HG02623 (cell line): ENCODE measurements around the gene EGFL7.

Source experiments
- ATAC-seq: cut with Tn5 transposase; IDR thresholded peaks from one replicate; pipeline ENCODE4 v1.9.1; 2021; ENCODE audit warnings: moderate library complexity; ENCODE audit not compliant: unreplicated experiment

Gene EGFL7

DNA sequence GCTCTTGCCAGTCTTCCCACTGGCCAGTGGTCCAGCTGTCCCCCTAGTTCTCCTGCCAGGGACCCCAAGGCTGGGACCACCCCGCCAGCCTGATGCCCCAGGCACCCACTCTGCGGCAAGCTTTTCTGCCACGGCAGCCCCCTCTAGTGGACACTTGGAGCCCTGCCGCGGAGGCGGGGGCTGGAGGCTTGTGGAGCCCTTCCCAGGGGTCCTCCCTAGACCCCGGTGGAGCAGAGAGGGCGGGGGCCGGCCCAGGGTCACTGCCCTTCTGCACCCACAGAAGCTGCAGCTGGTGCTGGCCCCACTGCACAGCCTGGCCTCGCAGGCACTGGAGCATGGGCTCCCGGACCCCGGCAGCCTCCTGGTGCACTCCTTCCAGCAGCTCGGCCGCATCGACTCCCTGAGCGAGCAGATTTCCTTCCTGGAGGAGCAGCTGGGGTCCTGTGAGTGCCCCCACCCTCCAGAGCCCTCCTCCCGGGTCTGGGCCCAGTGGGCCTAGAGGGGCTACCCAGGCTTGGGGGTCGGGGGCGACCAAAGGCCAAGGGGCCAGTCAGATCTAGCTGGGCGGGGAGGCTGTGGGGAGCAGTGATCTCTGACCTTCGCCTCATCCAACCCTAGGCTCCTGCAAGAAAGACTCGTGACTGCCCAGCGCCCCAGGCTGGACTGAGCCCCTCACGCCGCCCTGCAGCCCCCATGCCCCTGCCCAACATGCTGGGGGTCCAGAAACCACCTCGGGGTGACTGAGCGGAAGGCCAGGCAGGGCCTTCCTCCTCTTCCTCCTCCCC, 9.1 kb downstream of the EGFL7 start:
- no peak for ATAC-seq

DNA sequence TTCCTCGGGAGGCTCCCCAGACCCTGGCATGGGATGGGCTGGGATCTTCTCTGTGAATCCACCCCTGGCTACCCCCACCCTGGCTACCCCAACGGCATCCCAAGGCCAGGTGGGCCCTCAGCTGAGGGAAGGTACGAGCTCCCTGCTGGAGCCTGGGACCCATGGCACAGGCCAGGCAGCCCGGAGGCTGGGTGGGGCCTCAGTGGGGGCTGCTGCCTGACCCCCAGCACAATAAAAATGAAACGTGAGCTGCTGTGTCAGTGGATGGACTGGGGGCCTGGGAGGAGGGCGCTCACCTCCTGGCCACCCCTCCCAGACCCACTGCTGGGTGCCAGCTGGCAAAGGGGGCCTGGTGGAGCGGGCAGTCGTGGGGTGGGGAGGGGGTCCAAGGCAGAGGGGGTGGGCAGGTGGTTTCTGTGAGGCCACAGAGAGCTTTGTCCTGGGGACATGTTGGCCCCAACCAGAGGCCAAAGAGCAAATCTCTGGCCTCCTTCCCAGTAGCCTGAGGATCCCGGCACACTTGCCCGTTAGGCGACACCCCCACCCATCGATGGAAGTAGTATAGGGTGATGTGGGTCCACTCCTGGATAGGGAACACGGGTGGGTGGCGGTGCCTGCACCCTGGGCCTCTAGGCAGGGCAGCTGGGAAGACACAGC, 9.8 kb downstream of the EGFL7 start:
- ATAC-seq, result no peak

DNA sequence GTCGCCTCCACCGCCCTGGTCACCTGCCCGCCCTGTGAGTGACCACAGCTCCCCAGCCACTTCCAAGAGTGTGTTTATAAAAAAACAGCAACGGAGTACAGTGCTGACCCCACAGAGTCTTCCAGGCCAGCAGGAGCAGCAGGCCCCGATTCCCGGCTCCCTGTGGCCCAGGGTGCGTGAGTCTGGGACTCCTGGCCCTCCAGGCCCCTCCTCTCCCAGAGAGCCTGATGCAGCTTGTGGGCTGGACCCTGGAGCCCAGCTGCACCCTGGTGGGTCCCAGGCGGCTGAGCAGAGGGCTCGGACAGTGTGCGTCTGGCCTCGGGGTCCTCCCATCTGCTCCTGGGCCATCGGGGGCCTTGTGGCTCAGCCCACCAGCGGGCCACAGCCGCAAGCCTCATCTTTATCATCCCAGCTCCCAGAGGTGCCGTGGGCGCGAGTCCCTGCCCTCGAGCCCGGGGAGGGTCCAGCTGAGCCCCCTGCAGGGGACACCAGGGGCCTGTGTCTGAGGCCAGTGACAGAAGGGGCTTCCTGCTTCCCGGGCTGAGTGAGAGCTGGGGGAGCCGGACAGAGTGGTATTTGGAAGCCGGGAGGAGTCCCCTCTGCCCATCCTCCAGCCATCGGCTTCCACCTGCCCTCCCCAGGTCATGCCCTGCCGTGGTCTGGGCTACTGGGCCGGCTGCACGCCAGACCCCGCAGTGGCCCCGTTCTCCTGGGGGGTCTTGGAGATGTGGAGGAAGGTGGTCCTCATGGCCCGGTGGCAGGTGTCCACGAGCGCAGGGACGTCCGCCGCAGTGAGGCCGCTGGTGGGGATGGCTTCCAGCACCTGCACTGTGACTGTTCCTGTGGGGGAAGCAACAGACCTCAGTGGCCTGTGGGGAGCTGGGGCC, 10.6 kb downstream of the EGFL7 start:
- ATAC-seq, result no peak

DNA sequence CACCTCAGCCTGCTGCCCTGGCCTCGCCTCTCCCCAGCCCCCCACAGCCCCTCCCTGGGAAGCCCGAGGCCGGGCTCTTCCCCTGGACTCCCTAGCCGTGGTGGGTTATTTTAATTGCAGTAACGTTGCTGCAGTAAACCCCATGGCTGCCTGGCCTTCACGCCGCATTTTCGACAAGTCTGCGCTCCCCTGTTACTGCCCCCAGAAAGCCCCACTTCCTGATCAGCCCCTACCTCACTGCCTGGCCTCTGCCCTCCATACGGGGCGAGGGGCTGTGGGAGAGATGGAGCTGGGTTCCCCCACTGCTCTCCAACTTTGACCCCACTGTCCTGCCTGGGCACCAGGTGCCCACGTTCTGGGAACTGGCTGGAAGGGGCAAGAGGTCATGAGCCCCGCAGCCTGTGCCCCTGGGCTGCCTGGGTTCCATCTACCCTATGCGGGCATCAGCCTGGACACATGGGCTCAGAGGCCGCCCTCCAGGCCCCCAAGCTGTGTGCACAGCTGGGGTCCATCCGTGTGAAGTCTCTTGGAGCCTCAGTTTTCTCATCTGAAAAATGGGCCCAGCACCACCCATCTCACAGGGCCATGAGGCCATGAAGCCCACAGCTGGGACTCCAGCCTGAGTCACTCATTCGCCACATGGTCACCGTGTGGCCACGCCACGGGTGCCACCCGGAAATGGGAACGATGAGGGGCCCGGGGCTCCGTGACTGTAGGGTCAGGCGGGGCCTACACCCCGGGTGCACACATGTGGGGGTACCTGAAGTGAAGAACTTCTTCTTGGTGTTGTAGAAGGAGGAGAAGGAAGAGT, 11.5 kb downstream of the EGFL7 start:
- no peak for ATAC-seq

DNA sequence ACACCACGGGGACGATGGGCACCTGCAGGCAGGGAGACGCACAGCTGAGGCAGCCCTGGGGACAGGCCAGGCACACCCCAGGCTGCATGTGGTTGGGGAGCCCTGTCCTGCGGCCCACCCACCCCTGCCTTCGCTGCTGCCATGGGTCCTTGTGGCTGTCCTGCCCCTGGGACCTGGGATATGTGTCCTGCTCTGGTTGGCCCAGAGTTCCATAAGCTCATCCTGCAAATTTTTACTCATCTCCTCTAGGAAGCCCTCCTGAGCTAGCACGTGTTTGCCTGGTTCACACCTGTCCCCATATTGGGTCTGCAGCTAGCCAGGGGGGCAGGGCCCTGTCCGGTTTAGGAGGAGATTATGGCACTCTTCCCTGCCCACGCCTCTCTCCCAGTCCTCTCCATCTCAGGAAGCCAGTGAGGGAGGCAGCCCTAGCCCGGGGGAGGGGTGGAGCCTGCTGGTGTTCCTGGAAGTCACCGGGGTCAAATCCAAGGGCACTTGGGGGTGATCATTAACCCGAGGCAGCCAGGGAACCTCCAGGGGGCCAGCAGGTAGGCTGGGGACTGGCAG, 12.2 kb downstream of the EGFL7 start:
- ATAC-seq, result no peak

DNA sequence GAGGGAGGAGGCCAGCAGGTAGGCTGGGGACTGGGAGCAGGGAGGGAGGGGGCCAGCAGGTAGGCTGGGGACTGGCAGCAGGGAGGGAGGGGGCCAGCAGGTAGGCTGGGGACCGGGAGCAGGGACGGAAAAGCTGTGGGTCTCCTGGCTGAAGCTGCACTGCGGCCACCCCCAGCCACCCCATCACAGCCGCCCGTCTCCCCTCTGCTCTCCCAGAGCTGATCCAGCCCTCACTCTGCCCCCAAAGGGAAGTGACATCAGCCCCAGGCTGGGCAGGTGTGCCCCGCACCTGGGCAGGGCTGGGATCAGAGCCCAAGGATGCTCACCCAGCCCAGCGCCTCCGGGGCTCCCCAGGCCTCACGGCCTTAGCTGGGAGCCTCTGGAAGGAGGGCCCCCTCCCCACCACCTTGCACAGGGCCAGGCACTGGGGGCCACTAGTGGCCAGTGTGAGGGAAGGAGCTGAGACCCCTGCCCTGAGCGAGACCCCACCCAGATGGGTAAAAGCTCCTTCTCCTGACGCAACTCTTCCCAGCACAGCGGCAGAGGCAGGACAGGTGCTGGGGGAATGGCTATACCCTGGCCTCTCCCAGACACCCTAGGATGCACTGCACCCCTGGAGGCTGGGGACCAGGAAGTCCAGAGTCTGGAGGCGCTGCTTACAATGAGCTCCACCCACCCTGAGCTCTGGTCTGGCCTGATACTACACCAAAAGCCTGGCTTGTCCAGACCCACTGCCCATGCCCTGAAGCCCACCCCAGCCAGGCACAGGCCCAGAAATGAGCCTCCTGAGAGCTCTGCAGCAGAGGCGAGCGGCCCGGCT, 13.0 kb downstream of the EGFL7 start:
- no peak for ATAC-seq

DNA sequence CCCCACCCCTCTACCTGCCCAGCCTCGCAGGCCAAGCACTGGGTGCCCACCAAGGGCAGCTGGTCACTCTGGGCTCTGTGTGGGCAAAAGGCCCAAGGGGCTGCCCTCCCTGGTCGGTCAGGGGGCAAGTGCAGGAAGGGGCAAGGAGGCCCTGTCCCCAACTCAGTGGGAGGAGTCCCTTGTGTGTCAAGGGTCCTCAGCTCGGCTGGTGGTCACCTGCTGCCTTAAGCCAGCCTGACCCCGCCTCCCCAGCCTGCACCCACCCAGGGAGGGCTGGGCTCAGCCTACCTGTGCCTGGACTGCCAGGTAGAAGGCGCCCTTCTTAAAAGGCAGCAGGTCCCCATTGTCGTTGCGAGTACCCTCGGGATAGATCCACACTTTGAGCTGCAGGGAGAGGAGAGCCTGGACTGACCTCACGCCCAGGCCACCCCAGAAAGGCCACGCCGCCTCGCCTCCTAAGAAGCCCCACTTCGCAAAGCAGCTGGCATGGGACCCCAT, 13.6 kb downstream of the EGFL7 start:
- ATAC-seq, result no peak

DNA sequence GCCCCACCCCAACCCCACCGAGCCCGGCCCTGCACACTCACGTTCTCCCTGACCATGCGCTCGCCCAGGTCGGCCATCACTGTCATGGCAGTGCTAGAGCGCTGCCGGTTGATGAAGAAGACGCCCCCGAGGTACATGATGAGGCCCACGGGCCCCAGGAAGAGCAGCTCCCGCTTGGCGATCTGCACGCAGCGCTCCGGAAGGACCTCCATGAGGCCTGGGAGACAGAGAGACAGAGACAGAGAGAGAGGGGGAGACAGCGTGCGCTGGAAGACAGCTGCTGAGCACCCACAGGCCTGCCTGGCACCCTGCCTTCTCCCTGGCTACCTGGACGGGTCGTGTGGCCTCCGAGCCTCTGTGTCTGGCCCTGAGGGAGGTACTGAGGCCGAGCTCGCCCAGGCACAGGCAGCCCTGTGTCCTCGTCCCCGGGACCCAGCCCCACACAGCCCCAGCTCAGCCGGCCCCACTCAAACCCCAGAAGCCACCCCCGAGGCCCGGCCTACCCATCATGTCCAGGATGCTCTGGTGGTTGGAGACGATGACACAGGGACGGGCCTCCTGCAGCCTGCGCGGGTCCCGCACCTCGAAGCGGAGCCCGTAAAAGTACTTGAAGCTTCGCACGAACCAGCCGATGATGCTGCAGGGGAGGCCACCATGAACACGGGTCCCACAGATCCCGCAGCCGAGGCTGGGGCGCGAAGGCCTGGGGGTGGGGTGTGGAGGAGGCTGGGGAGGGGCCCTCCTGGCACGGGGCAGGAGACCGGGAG, 14.4 kb downstream of the EGFL7 start:
- ATAC-seq, result no peak

DNA sequence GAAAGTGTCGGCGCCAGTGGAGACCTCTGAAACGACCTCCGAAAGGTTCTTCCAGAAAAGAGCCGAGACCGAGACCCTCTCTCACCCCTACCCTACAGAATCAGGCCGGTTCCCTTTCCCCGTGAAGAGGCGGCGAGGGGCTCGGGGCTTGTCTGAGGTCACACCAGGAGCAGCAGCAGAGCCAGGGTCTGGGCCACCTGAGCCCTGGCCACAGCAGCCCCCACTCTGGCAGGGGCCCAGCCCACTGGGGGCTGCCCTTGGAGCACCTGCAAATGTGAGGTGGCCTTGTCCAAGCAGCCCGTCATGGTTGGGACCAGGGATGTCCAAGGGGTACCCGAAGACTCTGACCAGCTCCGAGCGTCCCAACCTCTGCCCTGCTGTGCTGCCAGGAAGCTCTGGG, 15.3 kb downstream of the EGFL7 start:
- no peak for ATAC-seq

DNA sequence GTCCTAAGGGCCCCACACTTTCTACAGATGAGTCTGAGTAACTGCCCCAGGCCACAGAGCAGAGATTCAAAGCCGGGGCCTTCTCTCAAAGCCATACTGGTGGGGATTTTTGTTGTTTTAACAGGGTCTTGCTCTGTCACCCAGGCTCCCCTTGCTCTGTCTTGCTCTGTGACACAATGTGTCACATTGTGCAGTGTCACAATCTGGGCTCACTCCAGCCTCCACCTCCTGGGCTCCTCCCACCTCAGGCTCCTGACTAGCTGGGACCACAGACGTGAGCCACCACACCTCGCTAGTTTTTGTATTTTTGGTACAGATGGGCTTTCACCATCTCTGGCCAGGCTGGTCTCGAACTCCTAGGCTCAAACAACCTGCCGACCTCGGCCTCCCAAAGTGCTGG, 15.9 kb downstream of the EGFL7 start:
- no peak for ATAC-seq

DNA sequence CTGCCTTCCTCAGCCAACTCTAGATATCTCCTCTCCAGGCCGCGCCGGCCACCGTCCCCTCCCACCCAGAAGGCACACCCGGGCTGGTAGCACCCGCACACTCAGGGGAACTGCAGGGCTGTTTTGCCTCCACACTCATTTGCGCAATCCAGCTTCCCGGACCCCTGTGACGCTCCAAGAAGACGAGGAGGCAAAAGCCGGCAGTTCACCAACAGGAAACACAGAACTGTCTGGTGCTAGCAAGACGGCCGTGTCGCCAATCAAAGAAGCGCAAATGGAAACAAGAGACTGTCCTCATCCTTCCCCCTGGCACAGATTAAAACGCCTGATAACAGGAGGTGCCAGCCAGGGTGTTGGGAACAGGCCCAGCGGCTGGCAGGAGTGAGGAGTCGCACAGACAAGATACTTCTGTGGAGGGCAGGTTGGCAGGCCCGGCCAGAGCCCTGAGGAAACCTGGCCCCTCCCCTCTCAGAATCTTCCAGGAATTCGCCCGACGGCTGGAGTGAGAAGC, 16.8 kb downstream of the EGFL7 start:
- no peak for ATAC-seq

DNA sequence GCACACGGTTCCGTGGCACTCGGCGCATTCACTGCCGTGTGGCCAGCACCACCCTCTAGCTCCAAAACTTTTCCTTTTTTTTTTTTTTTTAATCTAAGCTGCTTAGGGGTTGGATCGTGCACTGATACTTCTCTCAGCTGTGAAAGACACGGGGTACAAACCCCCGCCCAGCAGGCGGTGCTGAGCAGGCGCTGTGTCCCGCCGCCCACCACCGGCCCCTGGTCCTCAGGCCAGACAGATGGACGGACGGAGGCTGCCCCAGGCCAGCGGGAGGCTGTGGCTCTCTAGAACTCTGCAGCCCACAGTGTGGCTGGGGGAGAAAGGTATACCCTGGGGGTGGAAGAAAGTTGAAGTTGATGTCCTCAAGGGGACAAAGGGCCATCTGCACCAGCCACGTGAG, 18.3 kb downstream of the EGFL7 start:
- no peak for ATAC-seq

DNA sequence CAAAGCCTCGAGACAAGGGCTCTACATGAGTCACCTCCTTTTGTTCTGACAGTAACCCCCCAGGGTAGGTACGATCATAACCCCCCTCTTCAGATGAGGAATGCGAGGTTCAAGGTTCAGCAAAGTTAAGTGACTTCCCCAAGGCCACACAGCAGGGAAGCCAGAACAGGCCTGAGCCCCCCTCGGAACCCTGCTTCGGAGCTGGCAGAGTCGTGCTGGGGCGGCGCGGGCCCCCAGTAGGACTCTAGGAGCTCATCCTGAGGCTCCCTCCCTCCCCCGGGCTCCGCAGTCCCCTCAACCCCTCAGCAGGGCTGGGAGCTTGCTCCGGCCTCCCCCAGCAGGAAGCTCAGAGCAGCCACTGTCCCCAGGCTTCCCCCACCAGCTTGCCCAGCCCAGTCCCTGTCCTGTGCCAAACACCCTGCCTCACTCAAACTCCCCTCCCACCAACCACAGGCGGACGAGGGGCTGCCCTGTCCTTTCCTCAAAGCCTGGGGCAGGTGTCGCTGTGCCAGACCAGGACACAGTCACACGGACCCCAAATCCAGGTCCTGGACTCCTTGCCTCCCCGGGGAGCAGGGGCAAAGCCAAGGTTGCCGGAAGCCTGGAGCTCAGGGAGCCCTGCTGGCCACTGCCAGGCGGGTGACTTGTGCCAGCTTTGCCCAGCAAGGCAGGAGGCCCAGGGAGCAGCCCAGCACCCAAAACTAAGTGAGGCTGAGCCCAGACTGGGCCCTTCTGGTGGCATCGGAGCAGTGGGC, 19.4 kb downstream of the EGFL7 start:
- ATAC-seq, result no peak

DNA sequence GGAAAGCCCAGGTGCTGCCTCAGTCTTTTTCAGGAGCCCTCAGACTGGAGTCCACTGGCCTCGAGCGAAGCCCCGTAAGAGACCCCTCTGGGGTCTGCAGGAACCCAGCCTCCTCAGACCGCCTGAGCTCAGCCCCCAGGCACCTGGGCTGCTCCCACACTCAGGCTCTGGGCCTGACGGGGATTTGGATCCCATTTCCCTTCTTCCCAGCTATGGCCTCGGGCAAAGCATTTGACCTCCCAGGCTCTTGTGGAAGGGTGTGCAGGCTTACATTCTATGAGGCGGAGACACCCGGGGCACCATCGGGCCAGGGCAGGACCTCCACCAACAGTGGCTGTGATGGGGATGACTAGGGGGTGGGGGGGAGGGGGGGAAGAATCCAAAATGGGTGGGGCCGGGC, 20.0 kb downstream of the EGFL7 start:
- ATAC-seq, result no peak

DNA sequence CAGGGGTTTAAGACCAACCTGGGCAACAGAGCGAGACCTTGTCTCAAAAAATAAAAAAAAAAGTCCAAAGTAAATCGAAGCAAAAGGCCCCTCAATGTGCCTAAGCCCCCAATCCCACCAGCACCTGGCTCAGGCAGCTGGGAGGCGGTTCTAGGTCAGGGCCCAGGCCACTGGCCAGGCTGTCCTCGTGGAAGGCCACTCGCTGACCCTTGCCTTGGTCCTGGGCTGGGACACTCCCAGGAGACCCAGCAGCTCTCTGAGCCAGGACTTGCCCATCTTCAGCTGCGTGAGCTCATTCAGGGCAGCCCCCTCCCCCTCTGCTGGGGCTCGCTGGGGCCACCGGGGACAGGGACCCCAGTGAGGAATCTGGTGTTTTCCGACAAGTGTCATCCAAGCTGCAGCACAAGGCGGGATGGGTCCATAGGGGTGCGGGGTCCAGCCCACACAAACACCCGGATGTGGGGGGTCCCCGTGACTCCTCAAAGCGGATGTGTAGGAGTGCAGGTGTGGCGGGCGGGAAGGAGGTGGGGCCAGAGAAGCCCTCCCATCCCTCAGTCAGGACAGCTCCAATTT, 20.5 kb downstream of the EGFL7 start:
- no peak for ATAC-seq

DNA sequence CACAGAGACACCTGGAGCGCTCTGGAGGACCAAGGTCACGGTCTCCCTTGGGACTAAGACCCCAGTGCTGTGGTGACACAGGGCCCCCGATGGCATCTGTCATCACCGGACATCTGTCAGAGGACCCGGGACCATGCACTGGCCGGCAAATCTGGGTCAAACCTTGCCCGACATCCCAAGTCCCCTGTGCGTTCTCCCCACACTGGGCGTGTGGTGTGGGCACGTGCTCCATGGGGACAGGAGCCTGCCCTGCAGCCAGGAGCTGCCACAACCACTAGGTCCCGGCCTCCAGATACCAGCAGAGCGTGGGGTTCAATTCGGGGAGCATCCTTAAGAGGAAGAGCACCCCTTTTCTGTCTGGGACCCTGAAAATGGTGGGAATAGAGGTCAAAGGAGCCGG, 21.0 kb downstream of the EGFL7 start:
- no peak for ATAC-seq

DNA sequence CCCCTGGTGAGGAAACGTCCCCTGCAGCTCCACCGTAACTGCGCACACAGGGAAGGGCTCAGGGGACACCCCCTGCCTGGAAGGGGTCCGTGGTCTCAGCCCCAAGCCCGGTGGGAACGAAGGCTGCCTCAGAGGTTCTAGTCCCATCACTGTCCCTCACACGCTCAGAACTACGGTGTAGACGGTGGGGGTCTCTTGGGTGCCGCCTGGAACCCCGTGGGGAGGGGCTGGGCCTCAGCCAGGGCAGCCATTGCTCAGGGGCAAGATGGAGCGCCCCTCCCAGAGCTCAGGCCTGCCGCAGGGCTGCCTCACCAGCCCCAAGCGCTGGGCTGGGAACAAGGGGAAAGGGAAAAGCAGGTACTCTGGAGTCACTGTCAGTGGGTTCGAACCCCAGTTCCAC, 21.6 kb downstream of the EGFL7 start:
- no peak for ATAC-seq

DNA sequence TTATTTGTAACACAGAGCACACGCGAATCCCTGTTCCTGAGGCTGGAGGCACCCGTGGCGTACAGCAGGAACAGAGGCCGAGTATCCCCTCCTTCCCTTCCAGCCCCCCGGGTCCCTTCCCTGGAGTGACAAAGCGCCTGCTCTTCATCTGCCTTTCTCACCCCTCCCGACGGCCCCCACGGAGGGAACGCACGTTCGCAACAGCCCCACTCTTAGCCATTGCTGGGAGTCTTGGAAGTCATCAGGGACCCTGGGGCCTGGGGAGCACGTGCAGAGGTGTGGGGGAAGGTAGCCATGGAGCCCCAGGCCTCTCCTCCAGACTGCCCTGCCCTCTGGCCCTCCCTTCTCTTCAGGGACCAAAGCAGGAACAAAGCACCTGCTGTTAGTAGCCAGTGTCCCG, 22.1 kb downstream of the EGFL7 start:
- ATAC-seq, result no peak
